A673 (cell line): Measurements from ENCODE around the gene RELT. TPM values are rescaled to one million over a fixed set of nuclear protein-coding genes. Genes with fewer than 3 reads are reported as not detected.

Experiments used
- BruUV-seq: library from RNA; stranded (reverse); fragments of 400-500 nt; replicated peaks from 2 replicates; lab custom pipeline; 2021; lab: Mats Ljungman, UMichigan
- CTCF ChIA-PET: fragments of 300-600 bp; sonication (Branson Sonifier 250); formaldehyde crosslinking; loops from one replicate; lab custom pipeline; 2022; ENCODE audit warnings: antibody characterized with exemption; lab: Charles Lee
- POLR2A ChIA-PET: fragments of 300-600 bp; sonication (Branson Sonifier 250); formaldehyde crosslinking; loops from one replicate; lab custom pipeline; 2022; ENCODE audit warnings: antibody characterized with exemption; ENCODE audit not compliant: low non-redundant PET; lab: Charles Lee
- DNase-seq: peaks from one replicate; pipeline ENCODE4 v3.0.0-alpha.2; 2015; ENCODE audit warnings: low spot score
- H3K27ac ChIP-seq: fragments of 200-600 bp; sonication (generic); 2 replicates; pipeline ENCODE4 v1.5.1; 2016; ENCODE audit warnings: mixed run types, low read depth, mild to moderate bottlenecking, mixed read lengths, antibody characterized with exemption, low read length; ENCODE audit not compliant: poor library complexity, severe bottlenecking
- H3K27me3 ChIP-seq: fragments of 200-600 bp; sonication (generic); replicated peaks from 2 replicates; pipeline ENCODE4 v1.6.1; 2017; ENCODE audit warnings: mixed run types, low read depth, mild to moderate bottlenecking, mixed read lengths, antibody characterized with exemption, low read length; ENCODE audit not compliant: insufficient read depth, poor library complexity
- H3K36me3 ChIP-seq: fragments of 200-600 bp; sonication (generic); 2 replicates; pipeline ENCODE4 v1.6.1; 2016; ENCODE audit warnings: mixed run types, mild to moderate bottlenecking, mixed read lengths, antibody characterized with exemption, low read length; ENCODE audit not compliant: insufficient read depth, poor library complexity, severe bottlenecking
- H3K4me1 ChIP-seq: fragments of 200-600 bp; sonication (generic); 2 replicates; pipeline ENCODE4 v1.6.1; 2017; ENCODE audit warnings: mixed run types, mild to moderate bottlenecking, mixed read lengths, antibody characterized with exemption, low read length; ENCODE audit not compliant: insufficient read depth, poor library complexity, severe bottlenecking
- H3K4me3 ChIP-seq: fragments of 200-600 bp; sonication (generic); 2 replicates; pipeline ENCODE4 v1.5.1; 2016; ENCODE audit warnings: low read depth, mixed run types, mild to moderate bottlenecking, mixed read lengths, low read length; ENCODE audit not compliant: poor library complexity, severe bottlenecking
- H3K9me3 ChIP-seq: fragments of 200-600 bp; sonication (generic); 2 replicates; pipeline ENCODE4 v1.6.1; 2016; ENCODE audit warnings: mixed run types, low read depth, mild to moderate bottlenecking, mixed read lengths, antibody characterized with exemption, low read length; ENCODE audit not compliant: poor library complexity, severe bottlenecking
- EZH2 ChIP-seq: fragments of 200-600 bp; sonication (generic); IDR thresholded peaks from 2 replicates; pipeline ENCODE4 v1.6.1; 2017; ENCODE audit warnings: borderline replicate concordance, low read depth, mild to moderate bottlenecking, mixed read lengths, antibody characterized with exemption, low read length; ENCODE audit not compliant: poor library complexity, severe bottlenecking
- intact Hi-C: fragments of 100-400 bp; cut with micrococcal nuclease; formaldehyde crosslinking; loops from one replicate; pipeline ENCODE4 v1.10.0; 2022; ENCODE audit not compliant: unreplicated experiment
- total RNA-seq: library from RNA; stranded (reverse); gene quantifications from 2 replicates; pipeline ENCODE4 v1.2.3, GENCODE V29; 2021
- TF ChIP-seq, protein P1 (sequence below): fragments of 300-800, 200-600 bp; sonication (generic); conservative IDR thresholded peaks from 2 replicates; pipeline ENCODE4 v1.5.1; 2017; ENCODE audit warnings: low read depth, mild to moderate bottlenecking, antibody characterized with exemption, low read length, moderate library complexity, mixed read lengths

RELT gene
- total RNA-seq, 1 experiment from 2014 or later, result 20.9 TPM

DNA sequence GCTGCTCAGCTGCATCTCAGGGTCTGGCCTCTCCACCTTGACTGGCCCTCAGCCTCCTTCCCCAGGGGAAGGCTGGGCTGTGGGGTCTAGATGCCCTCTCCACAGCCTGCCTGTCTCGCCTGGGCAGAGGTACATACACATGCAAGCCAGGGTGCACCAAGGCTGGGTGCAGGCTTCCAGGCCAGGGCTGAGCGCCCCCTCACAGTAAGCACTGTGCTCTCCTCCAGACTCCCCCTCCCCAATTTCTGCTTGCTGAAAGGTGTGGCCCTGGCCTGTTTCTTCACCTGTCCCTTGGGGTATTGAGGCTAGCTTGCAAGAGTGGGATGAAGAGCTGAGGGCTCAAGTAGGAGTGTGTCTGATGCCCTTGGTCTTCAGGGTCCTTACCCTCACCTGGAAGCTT is 22.5 kb downstream of the RELT start:
- Histone ChIP-seq H3K4me3 (no peak overlapping the region), H3K9me3 (no peaks in the 10 kb centered on the region), H3K27me3 (no peaks in the 10 kb centered on the region), H3K4me1 (no peaks in the 10 kb centered on the region), H3K36me3 (peaks cover 4% of the 10 kb centered on the region), H3K27ac (no peak overlapping the region)
- no peak for DNase-seq
- CTCF ChIA-PET, result interaction anchor here (0.8 kb wide), 1 partner anchor 227 kb away, joined by 4 read pairs; no protein-coding TSS in a partner anchor
- POLR2A ChIA-PET, result no interaction called here
- intact Hi-C loops, result no loop called here
- BruUV-seq, result no TSS peak
- no peak for TF ChIP-seq EZH2
- TF ChIP-seq, protein P1, sequence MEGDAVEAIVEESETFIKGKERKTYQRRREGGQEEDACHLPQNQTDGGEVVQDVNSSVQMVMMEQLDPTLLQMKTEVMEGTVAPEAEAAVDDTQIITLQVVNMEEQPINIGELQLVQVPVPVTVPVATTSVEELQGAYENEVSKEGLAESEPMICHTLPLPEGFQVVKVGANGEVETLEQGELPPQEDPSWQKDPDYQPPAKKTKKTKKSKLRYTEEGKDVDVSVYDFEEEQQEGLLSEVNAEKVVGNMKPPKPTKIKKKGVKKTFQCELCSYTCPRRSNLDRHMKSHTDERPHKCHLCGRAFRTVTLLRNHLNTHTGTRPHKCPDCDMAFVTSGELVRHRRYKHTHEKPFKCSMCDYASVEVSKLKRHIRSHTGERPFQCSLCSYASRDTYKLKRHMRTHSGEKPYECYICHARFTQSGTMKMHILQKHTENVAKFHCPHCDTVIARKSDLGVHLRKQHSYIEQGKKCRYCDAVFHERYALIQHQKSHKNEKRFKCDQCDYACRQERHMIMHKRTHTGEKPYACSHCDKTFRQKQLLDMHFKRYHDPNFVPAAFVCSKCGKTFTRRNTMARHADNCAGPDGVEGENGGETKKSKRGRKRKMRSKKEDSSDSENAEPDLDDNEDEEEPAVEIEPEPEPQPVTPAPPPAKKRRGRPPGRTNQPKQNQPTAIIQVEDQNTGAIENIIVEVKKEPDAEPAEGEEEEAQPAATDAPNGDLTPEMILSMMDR, result no peak

DNA sequence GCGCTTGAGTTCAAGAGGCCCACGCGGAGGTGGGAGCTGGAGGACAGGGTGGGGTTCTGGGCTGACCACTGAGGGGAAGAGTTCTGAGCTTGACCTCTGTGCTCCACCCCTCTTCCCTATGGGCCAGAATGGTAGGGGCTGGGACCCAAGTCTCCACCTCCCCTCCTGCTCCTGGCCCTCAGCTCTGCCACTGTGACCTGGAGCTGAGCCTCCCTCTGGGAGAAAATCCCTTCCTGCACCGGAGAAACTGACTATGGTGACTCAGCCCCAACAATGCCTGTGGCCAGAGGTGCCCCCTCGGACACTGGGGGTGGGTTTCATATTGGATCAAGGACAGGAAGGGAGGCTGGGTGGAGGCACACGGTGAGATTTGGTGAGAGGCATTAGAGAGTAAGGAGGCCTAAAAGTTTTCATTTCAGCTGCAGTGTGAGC is 23.0 kb downstream of the RELT start:
- Histone ChIP-seq H3K27me3 (no peaks in the 10 kb centered on the region), H3K36me3 (peaks cover 4% of the 10 kb centered on the region), H3K27ac (no peak overlapping the region), H3K9me3 (no peaks in the 10 kb centered on the region), H3K4me1 (no peaks in the 10 kb centered on the region), H3K4me3 (no peak overlapping the region)
- POLR2A ChIA-PET, result no interaction called here
- DNase-seq, result no peak
- TF ChIP-seq EZH2, result no peak
- TF ChIP-seq, protein P1, result no peak
- no TSS peak for BruUV-seq
- CTCF ChIA-PET, result interaction anchor here (0.6 to 0.8 kb wide), 2 partner anchors 130 to 227 kb away, joined by 3 to 4 read pairs; no protein-coding TSS in a partner anchor
- intact Hi-C loops, result no loop called here

DNA sequence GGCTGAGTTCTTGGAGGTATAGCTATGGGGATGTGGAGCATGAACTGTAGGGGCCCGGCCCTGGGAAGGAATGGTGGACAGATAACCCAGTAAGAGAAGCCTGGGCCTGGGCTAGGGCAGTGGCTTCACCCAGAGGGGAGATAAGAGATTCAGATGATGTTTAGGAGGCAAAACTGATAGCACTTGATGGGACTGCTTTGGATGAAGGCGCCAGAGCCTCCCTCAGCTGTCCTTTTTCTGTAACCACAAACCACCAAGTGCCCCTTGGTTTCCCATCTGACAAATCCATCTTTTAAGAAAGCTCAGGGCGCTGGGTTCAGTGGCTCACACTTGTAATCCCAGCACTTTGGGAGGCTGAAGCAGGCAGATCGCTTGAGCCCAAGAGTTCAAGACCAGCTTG is 23.4 kb downstream of the RELT start:
- POLR2A ChIA-PET, result no interaction called here
- DNase-seq, result no peak
- Histone ChIP-seq H3K4me3 (no peak overlapping the region), H3K27ac (no peak overlapping the region), H3K4me1 (no peaks in the 10 kb centered on the region), H3K27me3 (no peaks in the 10 kb centered on the region), H3K36me3 (peaks cover 4% of the 10 kb centered on the region), H3K9me3 (no peaks in the 10 kb centered on the region)
- TF ChIP-seq, protein P1, result no peak
- CTCF ChIA-PET, result interaction anchor here (0.6 to 0.8 kb wide), 2 partner anchors 130 to 226 kb away, joined by 3 to 4 read pairs; no protein-coding TSS in a partner anchor
- intact Hi-C loops, result loop anchor here (5.0 kb wide), 1 partner anchor 533 kb away; no protein-coding TSS in a partner anchor
- BruUV-seq, result no TSS peak
